KMS-11 (cell line): Measurements from ENCODE around the gene TBC1D21.

ENCODE experiments used
- H2AFZ ChIP-seq: fragments of 200-600 bp; sonication (generic); 2 replicates; pipeline ENCODE4 v1.6.1; 2016; ENCODE audit warnings: antibody characterized with exemption, mixed run types, low read depth
- H3K27ac ChIP-seq: fragments of 200-600 bp; sonication (generic); 2 replicates; pipeline ENCODE4 v1.6.1; 2016; ENCODE audit warnings: mild to moderate bottlenecking, mixed run types
- H3K27me3 ChIP-seq: fragments of 200-600 bp; sonication (generic); 2 replicates; pipeline ENCODE4 v1.6.1; 2017; ENCODE audit warnings: mild to moderate bottlenecking, low read depth, mixed run types, moderate library complexity; ENCODE audit not compliant: insufficient read depth
- H3K36me3 ChIP-seq: fragments of 200-600 bp; sonication (generic); 2 replicates; pipeline ENCODE4 v1.6.1; 2017; ENCODE audit warnings: mild to moderate bottlenecking, mixed run types; ENCODE audit not compliant: insufficient read depth
- H3K4me1 ChIP-seq: fragments of 200-600 bp; sonication (generic); 2 replicates; pipeline ENCODE4 v1.6.1; 2016; ENCODE audit warnings: mild to moderate bottlenecking, low read depth, mixed run types; ENCODE audit not compliant: poor library complexity, severe bottlenecking
- H3K4me2 ChIP-seq: fragments of 200-600 bp; sonication (generic); 2 replicates; pipeline ENCODE4 v1.7.0; 2016; ENCODE audit warnings: mild to moderate bottlenecking, mixed run types
- H3K4me3 ChIP-seq: fragments of 200-600 bp; sonication (generic); IDR thresholded peaks from 2 replicates; pipeline ENCODE4 v1.6.1; 2017; ENCODE audit warnings: low read depth, low read length, mixed read lengths; ENCODE audit not compliant: insufficient read depth
- H3K79me2 ChIP-seq: fragments of 200-600 bp; sonication (generic); 2 replicates; pipeline ENCODE4 v1.6.1; 2016; ENCODE audit warnings: low read depth, mixed run types; ENCODE audit not compliant: insufficient read depth
- H3K9ac ChIP-seq: fragments of 200-600 bp; sonication (generic); 2 replicates; pipeline ENCODE4 v1.6.1; 2016; ENCODE audit warnings: mild to moderate bottlenecking, mixed run types
- H4K20me1 ChIP-seq: fragments of 200-600 bp; sonication (generic); 2 replicates; pipeline ENCODE4 v1.6.1; 2016; ENCODE audit warnings: mild to moderate bottlenecking, mixed run types; ENCODE audit not compliant: insufficient read depth
- TF ChIP-seq, protein P1 (sequence below): fragments of 200-600 bp; sonication (generic); conservative IDR thresholded peaks from 2 replicates; pipeline ENCODE4 v1.6.1; 2017; ENCODE audit warnings: low read depth, mild to moderate bottlenecking, antibody characterized with exemption, low read length, moderate library complexity, mixed read lengths

TBC1D21 gene, protein sequence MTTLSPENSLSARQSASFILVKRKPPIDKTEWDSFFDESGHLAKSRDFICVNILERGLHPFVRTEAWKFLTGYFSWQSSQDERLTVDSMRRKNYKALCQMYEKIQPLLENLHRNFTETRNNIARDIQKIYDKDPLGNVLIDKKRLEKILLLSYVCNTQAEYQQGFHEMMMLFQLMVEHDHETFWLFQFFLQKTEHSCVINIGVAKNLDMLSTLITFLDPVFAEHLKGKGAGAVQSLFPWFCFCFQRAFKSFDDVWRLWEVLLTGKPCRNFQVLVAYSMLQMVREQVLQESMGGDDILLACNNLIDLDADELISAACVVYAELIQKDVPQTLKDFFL

DNA sequence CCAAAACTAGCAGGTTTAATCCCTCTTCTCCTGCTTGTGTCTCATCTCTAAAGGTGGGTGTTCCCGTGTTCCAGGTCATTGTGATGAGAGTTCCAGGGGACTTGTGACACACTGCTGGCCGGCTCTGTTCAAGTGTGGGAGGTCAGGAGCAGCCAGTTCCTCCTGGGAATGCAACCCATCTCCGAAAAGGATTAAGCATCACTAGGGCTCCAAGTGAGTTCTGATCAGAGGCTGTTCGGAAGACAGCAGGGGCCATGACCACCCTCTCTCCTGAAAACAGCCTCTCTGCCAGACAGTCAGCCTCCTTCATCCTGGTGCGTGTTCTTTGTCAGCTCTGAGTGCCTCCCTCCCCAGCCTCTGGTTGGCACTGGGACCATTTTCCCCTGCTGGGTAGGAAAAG lies at the start of gene TBC1D21:
Gene TBC1D21, plus strand, starts transcription at position 109 of the 400 bp plus-strand sequence. Its CDS starts 146 bp downstream, at position 255.
- Histone ChIP-seq H2AFZ (no peak within 1 kb of the TSS), H3K27ac (no peak within 1 kb of the TSS), H3K9ac (no peak within 1 kb of the TSS), H4K20me1 (no peaks in the 10 kb centered on the region), H3K79me2 (no peaks in the 10 kb centered on the region), H3K4me1 (no peaks in the 10 kb centered on the region), H3K27me3 (peaks cover 36% of the 10 kb centered on the region; the same call in 1 of the 2 replicates), H3K36me3 (no peaks in the 10 kb centered on the region), H3K4me3 (no peak within 1 kb of the TSS), H3K4me2 (no peak within 1 kb of the TSS)
- TF ChIP-seq, protein P1, sequence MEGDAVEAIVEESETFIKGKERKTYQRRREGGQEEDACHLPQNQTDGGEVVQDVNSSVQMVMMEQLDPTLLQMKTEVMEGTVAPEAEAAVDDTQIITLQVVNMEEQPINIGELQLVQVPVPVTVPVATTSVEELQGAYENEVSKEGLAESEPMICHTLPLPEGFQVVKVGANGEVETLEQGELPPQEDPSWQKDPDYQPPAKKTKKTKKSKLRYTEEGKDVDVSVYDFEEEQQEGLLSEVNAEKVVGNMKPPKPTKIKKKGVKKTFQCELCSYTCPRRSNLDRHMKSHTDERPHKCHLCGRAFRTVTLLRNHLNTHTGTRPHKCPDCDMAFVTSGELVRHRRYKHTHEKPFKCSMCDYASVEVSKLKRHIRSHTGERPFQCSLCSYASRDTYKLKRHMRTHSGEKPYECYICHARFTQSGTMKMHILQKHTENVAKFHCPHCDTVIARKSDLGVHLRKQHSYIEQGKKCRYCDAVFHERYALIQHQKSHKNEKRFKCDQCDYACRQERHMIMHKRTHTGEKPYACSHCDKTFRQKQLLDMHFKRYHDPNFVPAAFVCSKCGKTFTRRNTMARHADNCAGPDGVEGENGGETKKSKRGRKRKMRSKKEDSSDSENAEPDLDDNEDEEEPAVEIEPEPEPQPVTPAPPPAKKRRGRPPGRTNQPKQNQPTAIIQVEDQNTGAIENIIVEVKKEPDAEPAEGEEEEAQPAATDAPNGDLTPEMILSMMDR = no peak

DNA sequence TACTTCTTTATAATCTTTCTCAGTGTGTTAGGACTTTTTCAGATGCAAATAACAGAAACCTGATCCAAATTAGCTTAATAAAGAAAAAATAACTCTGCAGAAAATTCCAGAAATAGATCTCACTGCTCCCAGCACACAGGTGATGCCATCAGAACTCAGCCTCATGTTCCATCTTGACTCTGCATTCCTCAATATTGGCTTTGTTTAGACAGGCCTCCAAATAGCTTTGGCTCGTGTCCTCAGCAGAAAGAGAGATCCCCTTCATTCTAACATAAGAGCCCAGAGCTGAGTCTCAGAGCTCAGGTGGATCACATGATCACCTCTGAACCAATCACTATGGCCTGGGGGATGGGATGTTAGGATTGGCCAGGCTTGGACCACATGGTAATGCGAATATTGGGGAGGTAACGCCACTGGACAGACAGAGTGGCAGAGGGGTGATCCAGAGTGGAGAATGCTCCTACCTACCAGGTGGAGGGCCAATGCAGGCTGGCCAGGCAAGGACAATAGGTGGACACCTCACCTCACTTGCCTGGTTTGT lies 46.6 kb upstream of the TBC1D21 start:
- TF ChIP-seq, protein P1 = no peak
- no peaks in the 10 kb centered on the region for H4K20me1 ChIP-seq

DNA sequence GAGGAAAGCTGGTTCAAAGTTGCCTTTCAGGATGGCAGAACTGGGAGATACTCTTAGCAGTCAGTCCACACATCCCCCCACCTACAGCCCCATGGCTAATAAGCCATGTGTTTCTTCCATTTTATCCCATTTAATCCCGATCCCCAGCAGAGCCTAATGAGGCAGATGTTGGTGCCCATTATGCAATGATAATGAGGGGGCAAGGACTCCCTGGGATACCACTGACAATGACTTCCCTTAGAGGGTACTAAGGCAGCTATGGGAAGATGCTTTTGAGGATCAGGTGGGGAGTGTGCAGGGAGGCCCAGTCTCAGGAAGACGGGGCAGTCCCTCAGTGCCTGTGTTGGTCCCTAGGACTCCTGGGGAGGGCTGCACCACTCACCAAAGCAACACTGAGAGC lies 43.8 kb upstream of the TBC1D21 start:
- TF ChIP-seq, protein P1 = no peak

More for the DNA sequence above, 46.6 kb upstream of the TBC1D21 start:
- peaks cover 25% of the 10 kb centered on the region; the same call in 1 of the 2 replicates for H3K27me3 ChIP-seq
- H2AFZ ChIP-seq = no peak overlapping the region
- H3K27ac ChIP-seq = no peak overlapping the region
- no peak overlapping the region for H3K9ac ChIP-seq
- H3K4me1 ChIP-seq = no peaks in the 10 kb centered on the region
- no peaks in the 10 kb centered on the region for H3K79me2 ChIP-seq
- no peak overlapping the region for H3K4me3 ChIP-seq
- no peak overlapping the region for H3K4me2 ChIP-seq
- no peaks in the 10 kb centered on the region for H3K36me3 ChIP-seq

DNA sequence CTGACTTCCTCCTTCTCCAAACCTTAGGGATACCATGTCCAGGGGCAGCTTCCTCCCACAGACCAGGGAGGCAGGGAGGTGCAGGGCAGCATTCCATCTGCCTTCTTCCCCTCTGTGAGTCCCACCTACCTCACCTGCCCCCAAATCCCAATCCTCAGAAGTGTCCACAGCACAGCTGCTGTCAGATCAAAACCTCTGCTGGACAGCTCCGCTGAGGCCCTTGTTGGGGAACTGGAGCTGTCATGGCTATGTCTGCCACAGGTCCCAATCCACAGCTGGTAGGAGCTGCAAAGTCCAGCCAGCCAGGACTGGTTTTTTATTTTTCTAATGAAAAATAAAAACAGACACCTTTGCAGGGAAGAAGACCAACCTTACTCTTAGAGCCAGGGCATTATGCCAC lies 40.7 kb upstream of the TBC1D21 start:
- H4K20me1 ChIP-seq = no peaks in the 10 kb centered on the region
- no peak overlapping the region for H3K4me3 ChIP-seq
- H3K9ac ChIP-seq = no peak overlapping the region
- H3K4me1 ChIP-seq = no peaks in the 10 kb centered on the region
- H3K79me2 ChIP-seq = no peaks in the 10 kb centered on the region
- peaks cover 57% of the 10 kb centered on the region; the same call in 1 of the 2 replicates for H3K27me3 ChIP-seq
- no peak overlapping the region for H3K4me2 ChIP-seq
- H2AFZ ChIP-seq = no peak overlapping the region
- TF ChIP-seq, protein P1 = no peak
- no peak overlapping the region for H3K27ac ChIP-seq
- H3K36me3 ChIP-seq = no peaks in the 10 kb centered on the region

More for the DNA sequence above, 43.8 kb upstream of the TBC1D21 start:
- H2AFZ ChIP-seq = no peak overlapping the region
- no peaks in the 10 kb centered on the region for H3K36me3 ChIP-seq
- H3K4me1 ChIP-seq = no peaks in the 10 kb centered on the region
- H3K27me3 ChIP-seq = peaks cover 40% of the 10 kb centered on the region; the same call in 1 of the 2 replicates
- H3K79me2 ChIP-seq = no peaks in the 10 kb centered on the region
- no peak overlapping the region for H3K27ac ChIP-seq
- H3K4me3 ChIP-seq = no peak overlapping the region
- H3K4me2 ChIP-seq = no peak overlapping the region
- H4K20me1 ChIP-seq = no peaks in the 10 kb centered on the region
- H3K9ac ChIP-seq = no peak overlapping the region
